ENCODE measurements around the gene EREG. TPM values are rescaled to one million over a fixed set of nuclear protein-coding genes. Genes with fewer than 3 reads are reported as not detected.

The EREG gene, protein sequence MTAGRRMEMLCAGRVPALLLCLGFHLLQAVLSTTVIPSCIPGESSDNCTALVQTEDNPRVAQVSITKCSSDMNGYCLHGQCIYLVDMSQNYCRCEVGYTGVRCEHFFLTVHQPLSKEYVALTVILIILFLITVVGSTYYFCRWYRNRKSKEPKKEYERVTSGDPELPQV
- under 1 TPM in 3 of 4 donors, not detected in 1; under 0.01 to 0.13 (median under 0.01) TPM for total RNA-seq

DNA sequence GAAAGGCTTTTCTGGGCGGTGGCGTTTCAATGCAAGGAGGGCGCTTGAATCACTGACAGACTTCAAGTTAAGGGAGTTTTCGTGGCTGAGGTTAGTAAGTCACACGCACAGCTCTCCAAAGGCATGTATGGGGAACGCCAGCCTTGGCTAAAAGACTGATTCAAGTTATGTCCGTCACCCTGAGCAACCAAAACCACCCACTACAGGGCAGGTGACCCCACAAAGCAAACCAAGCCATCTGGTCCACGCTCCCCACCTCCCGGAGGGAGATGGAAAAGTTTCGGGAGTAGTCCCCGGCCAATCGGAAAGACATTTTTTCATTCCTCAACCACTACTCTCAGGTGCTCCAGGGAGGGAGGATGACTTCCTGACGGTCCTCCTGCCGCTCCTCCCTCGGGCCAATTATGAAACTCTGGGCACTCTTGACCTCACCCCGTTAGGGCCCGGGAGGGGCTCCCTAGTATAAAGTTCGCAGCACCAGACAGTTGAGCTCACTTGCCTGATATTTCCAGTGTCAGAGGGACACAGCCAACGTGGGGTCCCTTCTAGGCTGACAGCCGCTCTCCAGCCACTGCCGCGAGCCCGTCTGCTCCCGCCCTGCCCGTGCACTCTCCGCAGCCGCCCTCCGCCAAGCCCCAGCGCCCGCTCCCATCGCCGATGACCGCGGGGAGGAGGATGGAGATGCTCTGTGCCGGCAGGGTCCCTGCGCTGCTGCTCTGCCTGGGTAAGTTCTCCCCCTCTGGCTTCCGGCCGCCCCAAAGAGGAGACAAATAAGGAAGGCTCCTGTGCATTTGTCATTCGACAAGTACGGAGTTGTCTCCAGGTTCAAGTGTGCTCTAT lies at the start of gene EREG:
EREG (plus strand) TSS at position 494 of the 840 bp plus-strand sequence; CDS start at position 658, 164 bp downstream.
- intact Hi-C loops (cut with DNase I), result no loop called here
- TF ChIP-seq, protein P1, sequence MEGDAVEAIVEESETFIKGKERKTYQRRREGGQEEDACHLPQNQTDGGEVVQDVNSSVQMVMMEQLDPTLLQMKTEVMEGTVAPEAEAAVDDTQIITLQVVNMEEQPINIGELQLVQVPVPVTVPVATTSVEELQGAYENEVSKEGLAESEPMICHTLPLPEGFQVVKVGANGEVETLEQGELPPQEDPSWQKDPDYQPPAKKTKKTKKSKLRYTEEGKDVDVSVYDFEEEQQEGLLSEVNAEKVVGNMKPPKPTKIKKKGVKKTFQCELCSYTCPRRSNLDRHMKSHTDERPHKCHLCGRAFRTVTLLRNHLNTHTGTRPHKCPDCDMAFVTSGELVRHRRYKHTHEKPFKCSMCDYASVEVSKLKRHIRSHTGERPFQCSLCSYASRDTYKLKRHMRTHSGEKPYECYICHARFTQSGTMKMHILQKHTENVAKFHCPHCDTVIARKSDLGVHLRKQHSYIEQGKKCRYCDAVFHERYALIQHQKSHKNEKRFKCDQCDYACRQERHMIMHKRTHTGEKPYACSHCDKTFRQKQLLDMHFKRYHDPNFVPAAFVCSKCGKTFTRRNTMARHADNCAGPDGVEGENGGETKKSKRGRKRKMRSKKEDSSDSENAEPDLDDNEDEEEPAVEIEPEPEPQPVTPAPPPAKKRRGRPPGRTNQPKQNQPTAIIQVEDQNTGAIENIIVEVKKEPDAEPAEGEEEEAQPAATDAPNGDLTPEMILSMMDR (IDR thresholded peaks at IDR 0.05), result no peak
- no peak for TF ChIP-seq POLR2A (IDR thresholded peaks at IDR 0.05)
- H3K4me3 ChIP-seq (replicated peaks in 1 of 3), result peak within 1 kb of the TSS in 1 of 3 donors; percentile 6
- no peak within 1 kb of the TSS for H3K27ac ChIP-seq
- peaks cover 0 to 14% of the 10 kb centered on the region in 2 donors for H3K4me1 ChIP-seq
- H3K9me3 ChIP-seq, result no peaks in the 10 kb centered on the region
- no peaks in the 10 kb centered on the region for H3K36me3 ChIP-seq
- 10 to 19% methylated on average over 19 to 34 of the region's 40 CpGs for WGBS, 2 donors
- no peaks in the 10 kb centered on the region for H3K27me3 ChIP-seq
- DNase-seq, result peak; percentile 12 to 31

DNA sequence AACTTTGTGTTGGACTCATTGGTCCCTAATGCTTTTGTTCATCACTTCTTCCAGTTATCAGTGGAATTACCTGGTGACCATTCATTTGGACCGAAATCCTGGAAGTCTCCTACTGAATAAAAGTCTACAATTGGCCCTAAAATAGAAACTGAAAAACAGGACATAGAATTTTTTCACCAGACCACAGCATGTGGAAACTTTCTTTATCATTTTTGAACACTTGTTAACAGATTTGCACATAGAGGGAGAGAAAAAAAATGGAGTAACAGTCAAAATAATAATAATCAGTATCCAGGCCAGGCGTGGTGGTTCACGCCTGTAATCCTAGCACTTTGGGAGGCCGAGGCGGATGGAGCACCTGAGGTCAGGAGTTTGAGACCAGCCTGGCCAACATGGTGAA lies 49.6 kb upstream of the EREG start:
- Histone ChIP-seq H3K9me3 (no peaks in the 10 kb centered on the region), H3K4me1 (no peaks in the 10 kb centered on the region), H3K27me3 (no peaks in the 10 kb centered on the region), H3K27ac (no peak overlapping the region), H3K4me3 (replicated peaks in 1 of 3) (no peak overlapping the region), H3K36me3 (no peaks in the 10 kb centered on the region)
- TF ChIP-seq, protein P1 (IDR thresholded peaks at IDR 0.05), result no peak
- TF ChIP-seq POLR2A (IDR thresholded peaks at IDR 0.05), result no peak
- WGBS, 2 donors, result 85 to 95% methylated on average over 5 of the region's 5 CpGs
- DNase-seq, result no peak
- intact Hi-C loops (cut with DNase I), result no loop called here

DNA sequence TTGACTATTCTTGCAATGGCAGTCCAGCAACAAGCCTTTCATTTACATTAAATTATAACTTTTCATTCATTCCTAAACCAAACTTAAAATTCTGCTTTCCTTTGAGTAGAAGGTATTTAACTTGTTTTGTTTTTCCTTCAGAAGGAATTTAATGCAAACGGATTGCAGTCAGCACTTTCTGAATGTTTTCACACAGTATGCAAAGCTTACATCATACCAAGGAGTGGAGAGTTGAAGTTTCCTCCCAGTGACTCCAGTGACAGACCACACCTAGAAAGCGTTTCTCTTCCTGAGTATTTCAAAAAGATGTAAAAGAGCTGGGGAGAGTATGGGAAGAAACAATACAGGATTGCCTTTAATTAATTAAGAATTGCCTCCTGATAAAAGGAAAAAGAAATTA lies 48.5 kb upstream of the EREG start:
- TF ChIP-seq POLR2A (IDR thresholded peaks at IDR 0.05), result no peak
- TF ChIP-seq, protein P1 (IDR thresholded peaks at IDR 0.05), result no peak
- DNase-seq, result no peak
- Histone ChIP-seq H3K27ac (no peak overlapping the region), H3K4me3 (replicated peaks in 1 of 3) (no peak overlapping the region), H3K27me3 (no peaks in the 10 kb centered on the region), H3K36me3 (no peaks in the 10 kb centered on the region), H3K4me1 (no peaks in the 10 kb centered on the region), H3K9me3 (no peaks in the 10 kb centered on the region)
- intact Hi-C loops (cut with DNase I), result no loop called here
- 46 to 59% methylated on average over 2 of the region's 2 CpGs for WGBS, 2 donors

DNA sequence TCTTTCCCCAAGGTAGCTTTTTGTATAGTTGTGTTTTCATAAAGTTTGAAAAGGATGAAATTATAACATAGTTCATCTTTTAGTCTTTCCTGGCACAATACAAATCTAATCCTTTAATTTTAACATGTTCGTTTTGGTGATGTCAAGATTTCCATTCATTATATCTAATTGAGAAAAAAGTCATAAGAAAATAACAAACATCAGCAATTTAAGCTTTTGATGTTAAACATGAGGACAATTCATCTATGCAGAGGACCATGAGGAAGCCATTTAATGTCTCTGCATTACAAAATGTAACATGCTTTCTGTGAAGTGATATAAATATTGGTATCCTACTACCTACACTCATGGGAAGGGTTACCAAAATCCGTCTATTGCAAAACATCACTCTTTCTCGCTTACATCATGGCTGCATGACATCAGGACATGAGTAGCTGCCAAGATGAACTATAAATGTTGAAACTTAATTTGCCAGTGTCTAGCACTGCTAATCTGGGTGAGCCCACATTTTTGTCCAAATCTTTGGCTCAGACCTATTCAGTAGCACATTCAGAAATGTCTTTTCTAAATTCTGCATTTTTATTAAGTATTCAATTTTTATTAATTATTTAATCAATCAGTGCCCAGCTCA lies 47.2 kb upstream of the EREG start:
- TF ChIP-seq POLR2A (IDR thresholded peaks at IDR 0.05), result no peak
- TF ChIP-seq, protein P1 (IDR thresholded peaks at IDR 0.05), result no peak
- no peak overlapping the region for H3K27ac ChIP-seq
- no peaks in the 10 kb centered on the region for H3K36me3 ChIP-seq
- WGBS, 2 donors, result 66 to 79% methylated on average over 3 of the region's 3 CpGs
- no peaks in the 10 kb centered on the region for H3K4me1 ChIP-seq
- no peaks in the 10 kb centered on the region for H3K9me3 ChIP-seq
- intact Hi-C loops (cut with DNase I), result no loop called here
- H3K4me3 ChIP-seq (replicated peaks in 1 of 3), result no peak overlapping the region
- no peaks in the 10 kb centered on the region for H3K27me3 ChIP-seq
- no peak for DNase-seq

All from thyroid gland (tissue), 4 donors.